ENCODE results near the gene ANKRD29.

DNA sequence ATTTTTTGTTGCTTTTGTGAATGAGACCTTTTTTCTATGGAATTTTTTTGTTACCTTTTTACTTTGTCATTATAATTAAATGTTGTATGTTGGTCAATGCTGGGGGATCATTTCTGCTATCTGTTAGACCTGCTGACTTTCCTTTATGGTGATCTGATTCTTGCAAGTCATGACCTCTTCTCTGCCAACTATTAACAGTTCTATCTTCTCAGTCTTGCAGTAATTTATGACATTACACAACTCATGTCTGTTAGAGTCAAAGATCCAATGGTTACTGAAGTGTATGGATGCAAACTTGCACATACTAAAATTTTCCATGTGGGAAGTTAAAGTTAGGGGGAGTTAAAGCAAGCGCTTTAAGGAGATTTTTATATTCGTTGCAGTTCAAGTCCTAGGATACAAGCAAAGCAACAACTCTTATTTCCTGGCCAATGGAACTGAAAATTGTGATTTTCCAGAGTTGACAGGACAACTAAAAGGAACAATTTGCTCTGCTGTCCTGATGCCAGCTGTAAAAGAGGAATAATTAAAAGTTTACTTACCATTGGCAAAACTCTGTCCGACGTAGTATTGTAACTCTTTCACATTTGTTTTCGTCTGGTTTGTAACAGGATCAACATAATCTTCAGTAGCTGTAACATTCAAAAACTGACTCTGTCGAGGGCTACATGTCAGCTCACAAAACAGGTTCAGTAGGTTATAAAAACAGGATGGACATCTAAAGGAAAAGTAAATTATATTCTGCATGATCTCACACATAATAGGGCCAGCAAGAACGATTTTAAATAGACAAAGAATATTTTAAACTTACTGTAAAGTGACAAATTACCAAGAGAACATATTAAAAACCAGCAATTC lies 94.2 kb downstream of the ANKRD29 start:
- TF ChIP-seq EZH2 (IDR thresholded peaks at IDR 0.05) (no peak), POLR2AphosphoS5 (IDR thresholded peaks at IDR 0.05; ENCODE audit: borderline replicate concordance, low read depth, low read length) (no peak)

Measured in SK-N-MC (cell line).